Activated CD8-positive, alpha-beta T cell treated with anti-CD3 and anti-CD28 coated beads for 36 hours (primary cell): ENCODE results near the gene ILDR2. TPM values are rescaled to one million over a fixed set of nuclear protein-coding genes. Genes with fewer than 3 reads are reported as not detected.

Experiments used
- ATAC-seq: fragments of 200-7000 bp; cut with Tn5 transposase; one replicate; pipeline ENCODE4 v1.10.0; 2021; ENCODE audit warnings: mild to moderate bottlenecking, moderate library complexity
- CTCF ChIA-PET: fragments of 350-600 bp; sonication (Branson Sonifier 250); formaldehyde crosslinking; loops from one replicate; lab custom pipeline; 2021; ENCODE audit warnings: antibody characterized with exemption; lab: Charles Lee
- POLR2A ChIA-PET: fragments of 350-600 bp; sonication (Branson Sonifier 250); formaldehyde crosslinking; loops from one replicate; lab custom pipeline; 2021; ENCODE audit warnings: antibody characterized with exemption; lab: Charles Lee
- DNase-seq: peaks from one replicate; pipeline ENCODE4 v3.0.0-alpha.2; 2020
- H3K27ac Mint-ChIP-seq: one replicate; pipeline ENCODE4 v1.8.0; 2021; ENCODE audit warnings: mild to moderate bottlenecking, mixed read lengths
- H3K27me3 Mint-ChIP-seq: one replicate; pipeline ENCODE4 v1.8.0; 2021; ENCODE audit warnings: mixed read lengths
- H3K36me3 Mint-ChIP-seq: one replicate; pipeline ENCODE4 v1.8.0; 2021; ENCODE audit warnings: low read depth, mixed read lengths
- H3K4me1 Mint-ChIP-seq: one replicate; pipeline ENCODE4 v1.8.0; 2021; ENCODE audit warnings: low read depth, mixed read lengths
- H3K4me3 Mint-ChIP-seq: one replicate; pipeline ENCODE4 v1.8.0; 2021; ENCODE audit warnings: mild to moderate bottlenecking, moderate library complexity, mixed read lengths
- H3K9me3 Mint-ChIP-seq: one replicate; pipeline ENCODE4 v1.8.0; 2021; ENCODE audit warnings: mixed read lengths
- intact Hi-C: fragments of 100-400 bp; cut with micrococcal nuclease; formaldehyde crosslinking; loops from one replicate; pipeline ENCODE4 v1.10.0; 2022
- total RNA-seq, 2 experiments: library from RNA; stranded (reverse); gene quantifications; one replicate each; pipeline ENCODE4 v1.2.3, GENCODE V29; 2021
- TF ChIP-seq, protein P1 (sequence below): fragments of 200-600 bp; IDR thresholded peaks from one replicate; pipeline ENCODE4 v1.8.0; 2022; ENCODE audit warnings: antibody characterized with exemption, mild to moderate bottlenecking

Gene ILDR2
- total RNA-seq, 2 experiments from 2014 or later = 14.3 to 15.1 TPM

GRCh38 chr1:166999500-167000055 lies 24.2 kb upstream of the ILDR2 start:
- TF ChIP-seq, protein P1, sequence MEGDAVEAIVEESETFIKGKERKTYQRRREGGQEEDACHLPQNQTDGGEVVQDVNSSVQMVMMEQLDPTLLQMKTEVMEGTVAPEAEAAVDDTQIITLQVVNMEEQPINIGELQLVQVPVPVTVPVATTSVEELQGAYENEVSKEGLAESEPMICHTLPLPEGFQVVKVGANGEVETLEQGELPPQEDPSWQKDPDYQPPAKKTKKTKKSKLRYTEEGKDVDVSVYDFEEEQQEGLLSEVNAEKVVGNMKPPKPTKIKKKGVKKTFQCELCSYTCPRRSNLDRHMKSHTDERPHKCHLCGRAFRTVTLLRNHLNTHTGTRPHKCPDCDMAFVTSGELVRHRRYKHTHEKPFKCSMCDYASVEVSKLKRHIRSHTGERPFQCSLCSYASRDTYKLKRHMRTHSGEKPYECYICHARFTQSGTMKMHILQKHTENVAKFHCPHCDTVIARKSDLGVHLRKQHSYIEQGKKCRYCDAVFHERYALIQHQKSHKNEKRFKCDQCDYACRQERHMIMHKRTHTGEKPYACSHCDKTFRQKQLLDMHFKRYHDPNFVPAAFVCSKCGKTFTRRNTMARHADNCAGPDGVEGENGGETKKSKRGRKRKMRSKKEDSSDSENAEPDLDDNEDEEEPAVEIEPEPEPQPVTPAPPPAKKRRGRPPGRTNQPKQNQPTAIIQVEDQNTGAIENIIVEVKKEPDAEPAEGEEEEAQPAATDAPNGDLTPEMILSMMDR = no peak
- H3K27me3 Mint-ChIP-seq = peaks cover 13% of the 10 kb centered on the region
- ATAC-seq = peak; percentile 76
- intact Hi-C loops = no loop called here
- ChIA-PET CTCF (interaction anchor here (0.6 to 1.9 kb wide), 4 partner anchors 26 to 90 kb away, joined by 3 to 9 read pairs (median 4); no protein-coding TSS in a partner anchor), POLR2A (interaction anchor here (0.6 kb wide), 1 partner anchor 42 kb away, joined by 3 read pairs; no protein-coding TSS in a partner anchor)
- H3K4me3 Mint-ChIP-seq = no peak overlapping the region
- H3K27ac Mint-ChIP-seq = no peak overlapping the region
- H3K36me3 Mint-ChIP-seq = no peaks in the 10 kb centered on the region
- peaks cover 12% of the 10 kb centered on the region for H3K9me3 Mint-ChIP-seq
- DNase-seq = no peak
- H3K4me1 Mint-ChIP-seq = peaks cover 8% of the 10 kb centered on the region

- TF ChIP-seq, protein P1 = no peak
- ChIA-PET POLR2A (no interaction called here), CTCF (interaction anchor here (1.0 to 1.9 kb wide), 3 partner anchors 25 to 89 kb away, joined by 3 to 9 read pairs (median 4); no protein-coding TSS in a partner anchor)
Observed at GRCh38 chr1:166999075-166999474, 23.7 kb upstream of the ILDR2 start.

DNA sequence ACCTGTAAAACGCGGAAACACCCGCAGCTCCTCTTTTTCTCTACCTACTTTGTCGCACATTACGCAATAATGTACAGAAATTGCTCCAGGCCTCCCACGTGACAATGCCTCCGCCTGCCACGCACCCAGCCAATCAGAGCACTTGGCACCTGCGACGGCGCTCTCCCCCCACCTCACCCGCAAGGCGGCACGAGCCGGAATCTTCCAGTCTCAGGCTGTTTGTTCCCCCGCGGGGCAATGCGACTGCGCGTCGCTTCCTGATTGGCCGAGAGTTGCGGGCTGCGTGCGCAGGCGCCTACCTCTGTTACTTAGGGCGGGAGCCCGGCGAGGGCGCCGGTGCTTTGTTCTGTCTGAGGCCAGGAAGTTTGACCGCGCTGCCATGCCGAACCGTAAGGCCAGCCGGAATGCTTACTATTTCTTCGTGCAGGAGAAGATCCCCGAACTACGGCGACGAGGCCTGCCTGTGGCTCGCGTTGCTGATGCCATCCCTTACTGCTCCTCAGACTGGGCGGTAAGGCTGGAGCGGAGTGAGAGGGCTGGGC lies 13.7 kb upstream of the ILDR2 start, which contains the start of gene MAEL:
Gene MAEL, plus strand, starts transcription at position 307 of the 542 bp plus-strand sequence. Its CDS starts 73 bp downstream, at position 380.
- DNase-seq (no peak), ATAC-seq (no peak)
- intact Hi-C loops = no loop called here
- Mint-ChIP-seq H3K4me3 (no peak within 1 kb of the TSS), H3K27ac (no peak within 1 kb of the TSS), H3K4me1 (no peaks in the 10 kb centered on the region), H3K27me3 (peaks cover 20% of the 10 kb centered on the region), H3K36me3 (no peaks in the 10 kb centered on the region), H3K9me3 (no peaks in the 10 kb centered on the region)
- ChIA-PET CTCF (no interaction called here), POLR2A (no interaction called here)
- TF ChIP-seq, protein P1 = no peak

More at GRCh38 chr1:166999075-166999474, 23.7 kb upstream of the ILDR2 start:
- DNase-seq (no peak), ATAC-seq (peak; percentile 20)
- H3K36me3 Mint-ChIP-seq = no peaks in the 10 kb centered on the region
- H3K27me3 Mint-ChIP-seq = peaks cover 13% of the 10 kb centered on the region
- no peak overlapping the region for H3K27ac Mint-ChIP-seq
- H3K4me3 Mint-ChIP-seq = no peak overlapping the region
- intact Hi-C loops = no loop called here
- H3K4me1 Mint-ChIP-seq = peaks cover 8% of the 10 kb centered on the region
- H3K9me3 Mint-ChIP-seq = peaks cover 12% of the 10 kb centered on the region

DNA sequence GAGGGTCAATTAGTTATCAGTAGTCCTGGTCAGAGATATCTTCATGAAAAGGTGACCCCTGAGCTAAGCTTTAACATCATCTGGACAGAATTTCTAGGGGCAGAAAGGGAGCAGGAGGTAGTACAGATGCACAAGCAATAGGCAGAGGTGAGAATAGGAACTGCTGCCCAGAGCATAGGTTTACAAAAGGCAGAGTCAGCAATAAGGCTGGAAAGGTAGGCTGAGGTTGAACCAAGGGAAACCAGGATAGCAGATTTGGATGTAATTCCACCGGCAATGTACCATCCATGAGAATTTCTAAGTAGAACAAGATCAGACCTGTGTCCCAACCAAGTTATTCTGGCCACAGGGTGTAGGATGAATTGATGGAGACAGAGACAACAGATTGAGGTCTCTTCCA lies 6.2 kb upstream of the ILDR2 start:
- intact Hi-C loops = no loop called here
- no peaks in the 10 kb centered on the region for H3K9me3 Mint-ChIP-seq
- TF ChIP-seq, protein P1 = no peak
- DNase-seq = no peak
- H3K4me3 Mint-ChIP-seq = no peak overlapping the region
- peaks cover 5% of the 10 kb centered on the region for H3K4me1 Mint-ChIP-seq
- H3K27me3 Mint-ChIP-seq = peaks cover 22% of the 10 kb centered on the region
- CTCF ChIA-PET = interaction anchor here (3.1 to 5.6 kb wide), 2 partner anchors 72 to 77 kb away, joined by 11 to 35 read pairs; no protein-coding TSS in a partner anchor
- no peak for ATAC-seq
- H3K27ac Mint-ChIP-seq = no peak overlapping the region
- H3K36me3 Mint-ChIP-seq = no peaks in the 10 kb centered on the region
- POLR2A ChIA-PET = no interaction called here

DNA sequence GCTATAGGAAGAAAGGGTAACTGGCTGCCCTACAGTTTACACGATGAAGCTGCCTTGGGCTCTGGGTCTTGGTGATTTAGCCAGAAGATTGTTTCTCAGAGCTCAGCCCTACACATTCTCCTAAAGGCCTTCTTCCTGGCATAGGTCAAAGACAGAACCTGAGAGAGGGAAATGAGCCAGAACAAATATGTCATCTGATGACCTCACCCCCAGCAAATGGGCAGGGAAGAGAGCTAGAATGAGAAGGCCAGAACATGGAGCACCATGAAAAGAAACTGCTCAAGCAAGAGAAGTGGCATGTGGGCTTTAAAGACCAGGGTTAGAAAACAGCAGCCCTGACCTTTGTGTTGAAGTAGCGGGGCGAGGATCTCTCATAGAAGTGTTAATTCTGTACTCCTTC lies 5.5 kb upstream of the ILDR2 start:
- TF ChIP-seq, protein P1 = no peak
- peaks cover 12% of the 10 kb centered on the region for H3K4me1 Mint-ChIP-seq
- ChIA-PET CTCF (interaction anchor here (1.2 to 5.6 kb wide), 3 partner anchors 71 to 78 kb away, joined by 3 to 35 read pairs (median 11); no protein-coding TSS in a partner anchor), POLR2A (no interaction called here)
- H3K9me3 Mint-ChIP-seq = no peaks in the 10 kb centered on the region
- no peak for DNase-seq
- H3K27me3 Mint-ChIP-seq = peaks cover 16% of the 10 kb centered on the region
- ATAC-seq = no peak
- intact Hi-C loops = no loop called here
- H3K36me3 Mint-ChIP-seq = no peaks in the 10 kb centered on the region
- no peak overlapping the region for H3K4me3 Mint-ChIP-seq
- H3K27ac Mint-ChIP-seq = no peak overlapping the region
